ENCODE data around the gene SLC44A2. TPM values are rescaled to one million over a fixed set of nuclear protein-coding genes. Genes with fewer than 3 reads are reported as not detected.

Gene SLC44A2
- total and polyA plus RNA-seq, 3 donors from 2014 or later = 268 to 463 (median 360) TPM

GRCh38 chr19:10593148-10593547, 32.2 kb upstream of the SLC44A2 start:
- Histone ChIP-seq H3K27me3 (no peaks in the 10 kb centered on the region), H3K9me3 (no peaks in the 10 kb centered on the region), H3K27ac (peak overlapping the region; percentile 55 to 88), H3K36me3 (ENCODE audit: low read depth, missing control alignments) (no peaks in the 10 kb centered on the region), H3K4me1 (peaks cover 22% of the 10 kb centered on the region), H3K4me3 (no peak overlapping the region)
- 92 to 93% methylated on average over 7 of the region's 7 CpGs for WGBS, 2 donors
- TF ChIP-seq POLR2A (IDR thresholded peaks at IDR 0.05) = no peak
- TF ChIP-seq, protein P1, sequence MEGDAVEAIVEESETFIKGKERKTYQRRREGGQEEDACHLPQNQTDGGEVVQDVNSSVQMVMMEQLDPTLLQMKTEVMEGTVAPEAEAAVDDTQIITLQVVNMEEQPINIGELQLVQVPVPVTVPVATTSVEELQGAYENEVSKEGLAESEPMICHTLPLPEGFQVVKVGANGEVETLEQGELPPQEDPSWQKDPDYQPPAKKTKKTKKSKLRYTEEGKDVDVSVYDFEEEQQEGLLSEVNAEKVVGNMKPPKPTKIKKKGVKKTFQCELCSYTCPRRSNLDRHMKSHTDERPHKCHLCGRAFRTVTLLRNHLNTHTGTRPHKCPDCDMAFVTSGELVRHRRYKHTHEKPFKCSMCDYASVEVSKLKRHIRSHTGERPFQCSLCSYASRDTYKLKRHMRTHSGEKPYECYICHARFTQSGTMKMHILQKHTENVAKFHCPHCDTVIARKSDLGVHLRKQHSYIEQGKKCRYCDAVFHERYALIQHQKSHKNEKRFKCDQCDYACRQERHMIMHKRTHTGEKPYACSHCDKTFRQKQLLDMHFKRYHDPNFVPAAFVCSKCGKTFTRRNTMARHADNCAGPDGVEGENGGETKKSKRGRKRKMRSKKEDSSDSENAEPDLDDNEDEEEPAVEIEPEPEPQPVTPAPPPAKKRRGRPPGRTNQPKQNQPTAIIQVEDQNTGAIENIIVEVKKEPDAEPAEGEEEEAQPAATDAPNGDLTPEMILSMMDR (IDR thresholded peaks at IDR 0.05) = no peak
- DNase-seq = no peak
- intact Hi-C loops (cut with DNase I; ENCODE audit: low total_unique reads) = no loop called here

- 42 to 56% methylated on average over 8 to 9 of the region's 9 CpGs for WGBS, 2 donors
- H3K27me3 ChIP-seq = no peaks in the 10 kb centered on the region
- peak overlapping the region; percentile 55 to 88 for H3K27ac ChIP-seq
- peak; percentile 92 for DNase-seq
- intact Hi-C loops (cut with DNase I; ENCODE audit: low total_unique reads) = no loop called here
- H3K36me3 ChIP-seq (ENCODE audit: low read depth, missing control alignments) = no peaks in the 10 kb centered on the region
- TF ChIP-seq, protein P1 (IDR thresholded peaks at IDR 0.05) = no peak
- TF ChIP-seq POLR2A (IDR thresholded peaks at IDR 0.05) = no peak
- peaks cover 22% of the 10 kb centered on the region for H3K4me1 ChIP-seq
- no peak overlapping the region for H3K4me3 ChIP-seq
- no peaks in the 10 kb centered on the region for H3K9me3 ChIP-seq
Measured at GRCh38 chr19:10593820-10594637, 31.3 kb upstream of the SLC44A2 start.

GRCh38 chr19:10600149-10600548, 25.2 kb upstream of the SLC44A2 start:
- WGBS, 2 donors = 95 to 96% methylated on average over 5 of the region's 5 CpGs
- Histone ChIP-seq H3K4me1 (peaks cover 25% of the 10 kb centered on the region), H3K9me3 (no peaks in the 10 kb centered on the region), H3K27me3 (no peaks in the 10 kb centered on the region), H3K27ac (no peak overlapping the region), H3K36me3 (ENCODE audit: low read depth, missing control alignments) (no peaks in the 10 kb centered on the region), H3K4me3 (no peak overlapping the region)
- DNase-seq = no peak
- intact Hi-C loops (cut with DNase I; ENCODE audit: low total_unique reads) = no loop called here
- TF ChIP-seq POLR2A (IDR thresholded peaks at IDR 0.05) = no peak
- TF ChIP-seq, protein P1 (IDR thresholded peaks at IDR 0.05) = no peak

GRCh38 chr19:10601999-10602329, 23.4 kb upstream of the SLC44A2 start:
- 8 to 19% methylated on average over 7 of the region's 7 CpGs for WGBS, 2 donors
- H3K4me1 ChIP-seq = peaks cover 21% of the 10 kb centered on the region
- H3K9me3 ChIP-seq = no peaks in the 10 kb centered on the region
- peak overlapping the region in 1 of 2 donors; percentile 95 for H3K27ac ChIP-seq
- DNase-seq = no peak
- intact Hi-C loops (cut with DNase I; ENCODE audit: low total_unique reads) = no loop called here
- H3K4me3 ChIP-seq = peak overlapping the region; percentile 96 to 99
- no peaks in the 10 kb centered on the region for H3K27me3 ChIP-seq
- TF ChIP-seq, protein P1 (IDR thresholded peaks at IDR 0.05) = no peak
- no peak for TF ChIP-seq POLR2A (IDR thresholded peaks at IDR 0.05)
- no peaks in the 10 kb centered on the region for H3K36me3 ChIP-seq (ENCODE audit: low read depth, missing control alignments)

All from testis (tissue), 3 donors.